BJ (cell line): ENCODE data around the gene MOG. TPM values are rescaled to one million over a fixed set of nuclear protein-coding genes. Genes with fewer than 3 reads are reported as not detected.
A peak's percentile ranks its signal among the peaks of the same experiment; 100 is the strongest.

ENCODE experiments used
- CTCF ChIA-PET: fragments of 350-600 bp; formaldehyde crosslinking; extraction: SDS; loops from one replicate; lab custom pipeline; 2021; ENCODE audit warnings: antibody characterized with exemption, inconsistent platforms; lab: Yijun Ruan, JAX
- POLR2A ChIA-PET: fragments of 300-600 bp; sonication (Branson Sonifier 250); formaldehyde crosslinking; extraction: SDS; loops from one replicate; lab custom pipeline; 2021; ENCODE audit warnings: antibody characterized with exemption; lab: Charles Lee
- DNase-seq: peaks from one replicate; pipeline ENCODE4 v3.0.0-alpha.2; 2011; ENCODE audit warnings: low read depth
- H3K27me3 ChIP-seq: 2 replicates; pipeline ENCODE4 v1.6.0; 2011; ENCODE audit warnings: low read length; ENCODE audit not compliant: control insufficient read depth, insufficient read depth
- H3K36me3 ChIP-seq: 2 replicates; pipeline ENCODE4 v1.5.1; 2011; ENCODE audit warnings: low read length; ENCODE audit not compliant: control insufficient read depth, insufficient read depth
- H3K4me3 ChIP-seq: 2 replicates; pipeline ENCODE4 v1.5.1; 2011; ENCODE audit warnings: low read depth, mild to moderate bottlenecking, control low read depth, low read length
- polyA plus RNA-seq: library from polyadenylated mRNA; depleted of rRNA; stranded (reverse); fragments of >200 nt; gene quantifications from 2 replicates; pipeline ENCODE4 v1.2.3, GENCODE V29; 2011
- TF ChIP-seq, protein P1 (sequence below): IDR thresholded peaks from 2 replicates; pipeline ENCODE4 v1.5.1; 2011; ENCODE audit warnings: low read depth, mild to moderate bottlenecking, control low read depth, inconsistent platforms, low read length, moderate library complexity; ENCODE audit not compliant: insufficient read depth

The MOG gene
- polyA plus RNA-seq, 1 experiment: not detected

DNA sequence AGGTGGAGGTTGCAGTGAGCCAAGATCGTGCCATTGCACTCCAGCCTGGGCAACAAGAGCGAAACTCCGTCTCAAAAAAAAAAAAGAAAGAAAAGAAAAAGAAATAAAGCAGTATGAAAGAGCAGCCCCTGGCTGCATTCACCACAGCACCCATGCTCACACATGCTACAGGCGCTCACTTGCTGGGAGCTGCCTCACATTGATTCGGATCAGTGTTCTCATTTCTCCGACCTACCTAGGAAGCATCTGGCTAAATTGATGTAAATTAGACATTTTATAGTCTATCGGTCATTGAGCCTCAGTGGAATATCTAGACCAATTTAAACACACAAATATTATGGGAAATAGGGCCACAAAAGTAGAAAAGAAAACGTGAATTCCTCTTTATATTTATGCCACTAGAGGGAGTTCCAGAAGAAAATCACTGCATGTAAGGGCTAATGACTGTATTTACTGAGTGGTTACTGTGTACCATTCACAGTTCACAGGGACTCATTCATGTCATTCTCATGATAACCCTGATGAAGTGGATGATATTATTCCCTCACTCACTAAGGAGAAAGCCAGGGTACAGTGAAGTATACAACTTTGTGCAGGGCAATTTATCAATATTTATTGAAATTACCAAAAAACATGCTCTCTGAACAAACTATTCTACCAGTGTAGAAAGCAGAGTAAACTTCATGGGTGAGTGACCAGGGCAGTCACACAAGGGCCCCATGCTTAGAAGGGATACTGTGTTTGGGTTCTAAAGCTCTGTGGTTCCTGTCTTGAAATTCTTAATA lies 5.3 kb upstream of the MOG start:
- no peak overlapping the region for H3K4me3 ChIP-seq
- DNase-seq: no peak
- TF ChIP-seq, protein P1, sequence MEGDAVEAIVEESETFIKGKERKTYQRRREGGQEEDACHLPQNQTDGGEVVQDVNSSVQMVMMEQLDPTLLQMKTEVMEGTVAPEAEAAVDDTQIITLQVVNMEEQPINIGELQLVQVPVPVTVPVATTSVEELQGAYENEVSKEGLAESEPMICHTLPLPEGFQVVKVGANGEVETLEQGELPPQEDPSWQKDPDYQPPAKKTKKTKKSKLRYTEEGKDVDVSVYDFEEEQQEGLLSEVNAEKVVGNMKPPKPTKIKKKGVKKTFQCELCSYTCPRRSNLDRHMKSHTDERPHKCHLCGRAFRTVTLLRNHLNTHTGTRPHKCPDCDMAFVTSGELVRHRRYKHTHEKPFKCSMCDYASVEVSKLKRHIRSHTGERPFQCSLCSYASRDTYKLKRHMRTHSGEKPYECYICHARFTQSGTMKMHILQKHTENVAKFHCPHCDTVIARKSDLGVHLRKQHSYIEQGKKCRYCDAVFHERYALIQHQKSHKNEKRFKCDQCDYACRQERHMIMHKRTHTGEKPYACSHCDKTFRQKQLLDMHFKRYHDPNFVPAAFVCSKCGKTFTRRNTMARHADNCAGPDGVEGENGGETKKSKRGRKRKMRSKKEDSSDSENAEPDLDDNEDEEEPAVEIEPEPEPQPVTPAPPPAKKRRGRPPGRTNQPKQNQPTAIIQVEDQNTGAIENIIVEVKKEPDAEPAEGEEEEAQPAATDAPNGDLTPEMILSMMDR: peak; percentile 61
- POLR2A ChIA-PET: no interaction called here
- H3K36me3 ChIP-seq: no peaks in the 10 kb centered on the region
- CTCF ChIA-PET: interaction anchor here (0.7 to 6.8 kb wide), 12 partner anchors 12 to 183 kb away, joined by 3 to 147 read pairs (median 14); partner anchors contain the start of gene GABBR1
- H3K27me3 ChIP-seq: peaks cover 8% of the 10 kb centered on the region

DNA sequence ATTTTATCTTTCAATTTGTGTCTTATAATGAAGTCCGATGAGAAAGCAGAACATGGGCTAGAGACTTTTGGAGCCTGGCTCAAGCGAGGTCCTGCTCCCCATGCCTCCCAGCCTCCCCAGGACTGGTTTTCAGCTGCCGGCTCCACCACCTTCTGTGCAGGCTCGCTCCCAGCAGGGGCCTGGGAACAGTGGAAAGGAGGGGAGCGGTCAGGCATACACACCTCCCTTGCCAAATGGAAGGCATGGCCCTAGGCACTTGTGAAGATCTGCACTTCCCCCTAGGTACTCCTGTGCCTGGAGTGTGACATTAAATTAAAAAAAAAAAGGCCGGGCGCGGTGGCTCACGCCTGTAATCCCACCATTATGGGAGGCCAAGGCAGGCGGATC lies 4.7 kb upstream of the MOG start:
- H3K36me3 ChIP-seq: no peaks in the 10 kb centered on the region
- ChIA-PET POLR2A (no interaction called here), CTCF (interaction anchor here (1.3 to 6.8 kb wide), 8 partner anchors 12 to 86 kb away, joined by 3 to 147 read pairs (median 24); no protein-coding TSS in a partner anchor)
- TF ChIP-seq, protein P1: no peak
- DNase-seq: no peak
- H3K27me3 ChIP-seq: peaks cover 10% of the 10 kb centered on the region
- H3K4me3 ChIP-seq: no peak overlapping the region

DNA sequence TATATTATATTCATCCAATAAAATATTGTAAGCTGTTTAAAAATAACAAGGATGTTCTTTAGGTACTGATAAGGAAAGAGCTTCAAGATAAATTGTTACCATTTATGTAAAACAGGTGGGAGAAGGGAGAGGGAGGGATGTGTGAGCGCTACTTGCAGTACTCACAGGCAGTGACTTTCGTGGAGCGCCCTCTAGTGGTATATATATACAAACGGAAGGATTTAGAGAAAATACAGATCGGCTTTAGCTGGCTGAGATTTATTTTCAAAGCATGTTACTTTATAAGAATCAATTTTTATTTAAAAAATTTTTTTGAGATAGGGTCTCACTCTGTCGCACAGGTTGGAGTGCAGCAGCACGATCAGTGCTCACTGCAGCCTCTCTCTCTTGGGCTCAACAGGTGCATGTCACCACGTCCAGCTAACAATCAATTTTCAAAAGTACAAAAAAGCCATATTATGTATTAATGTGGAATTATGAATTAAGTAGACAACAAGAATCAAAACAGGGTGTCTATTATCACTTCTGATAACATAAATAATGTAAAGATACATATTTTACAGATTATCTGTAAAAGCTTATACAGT lies 3.3 kb upstream of the MOG start:
- Histone ChIP-seq H3K27me3 (peaks cover 12% of the 10 kb centered on the region), H3K4me3 (no peak overlapping the region), H3K36me3 (no peaks in the 10 kb centered on the region)
- TF ChIP-seq, protein P1: peak; percentile 78
- CTCF ChIA-PET: interaction anchor here (0.6 to 6.8 kb wide), 35 partner anchors 8 to 812 kb away, joined by 3 to 147 read pairs (median 4); partner anchors contain the start of genes GABBR1, HLA-G and TRIM27
- POLR2A ChIA-PET: no interaction called here
- DNase-seq: no peak

DNA sequence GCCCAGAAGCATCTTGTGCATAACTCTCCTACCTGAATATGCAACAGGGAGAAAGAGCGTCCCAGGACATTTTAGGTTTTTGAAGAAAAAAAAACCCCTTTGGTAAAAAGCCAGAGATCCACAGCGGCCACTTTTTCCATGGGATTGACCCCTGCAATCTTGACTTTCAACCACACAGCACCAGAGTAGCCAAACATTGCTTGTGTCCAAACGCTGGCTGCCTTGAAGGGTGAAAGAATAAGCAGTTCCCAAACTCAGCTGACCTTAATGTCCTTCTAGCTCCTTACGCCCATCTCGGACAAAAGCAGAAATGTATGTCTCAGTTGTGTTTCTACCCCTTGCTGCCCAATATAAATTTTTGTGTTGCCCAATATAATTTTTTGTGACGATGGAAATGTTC lies 1.2 kb upstream of the MOG start:
- Histone ChIP-seq H3K4me3 (no peak overlapping the region), H3K27me3 (peaks cover 13% of the 10 kb centered on the region), H3K36me3 (no peaks in the 10 kb centered on the region)
- POLR2A ChIA-PET: no interaction called here
- TF ChIP-seq, protein P1: no peak
- CTCF ChIA-PET: interaction anchor here (1.8 to 6.8 kb wide), 2 partner anchors 11 to 16 kb away, joined by 7 to 81 read pairs; no protein-coding TSS in a partner anchor
- no peak for DNase-seq

DNA sequence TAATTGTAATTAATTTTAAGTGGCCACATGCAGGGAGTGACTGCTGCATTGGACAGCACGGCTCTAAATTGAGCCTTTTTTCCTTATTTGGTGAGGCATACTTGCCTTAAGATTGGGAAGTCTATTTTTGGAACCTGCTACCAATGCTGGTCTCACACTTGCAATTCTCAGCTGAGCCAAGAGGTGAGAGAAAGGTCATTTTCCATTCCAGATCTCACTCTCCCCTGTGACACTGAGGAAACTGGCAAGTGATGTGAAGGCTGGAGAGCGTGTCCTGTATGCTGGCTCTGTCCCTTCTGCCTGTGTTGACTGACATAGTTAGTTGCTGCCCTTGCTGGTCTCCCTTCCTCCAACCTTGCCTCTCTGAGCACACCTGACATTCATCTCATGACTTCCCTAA lies 735 bp upstream of the MOG start:
- Histone ChIP-seq H3K36me3 (no peaks in the 10 kb centered on the region), H3K27me3 (peaks cover 13% of the 10 kb centered on the region), H3K4me3 (no peak overlapping the region)
- DNase-seq: no peak
- ChIA-PET POLR2A (no interaction called here), CTCF (interaction anchor here (1.8 to 3.9 kb wide), 2 partner anchors 7 to 10 kb away, joined by 7 to 29 read pairs; no protein-coding TSS in a partner anchor)
- TF ChIP-seq, protein P1: no peak
